Measurements from ENCODE around the gene GUCA2B.

The GUCA2B gene

DNA sequence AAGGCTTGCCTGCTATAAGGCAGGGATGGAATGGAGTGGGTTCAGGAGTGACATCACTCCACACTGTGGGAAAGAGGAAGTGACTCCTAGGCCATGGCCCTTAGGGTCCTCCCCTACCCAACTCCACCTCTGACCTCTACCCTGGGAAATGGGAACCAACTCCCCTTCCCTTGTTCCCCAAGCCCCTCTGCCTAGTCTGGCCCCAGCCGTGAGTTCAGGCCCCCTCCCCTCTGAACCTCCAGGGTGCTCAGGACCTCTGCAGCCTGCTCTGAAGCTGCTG, 15.1 kb downstream of the GUCA2B start:
- no peak for DNase-seq (ENCODE audit: low read depth)

DNA sequence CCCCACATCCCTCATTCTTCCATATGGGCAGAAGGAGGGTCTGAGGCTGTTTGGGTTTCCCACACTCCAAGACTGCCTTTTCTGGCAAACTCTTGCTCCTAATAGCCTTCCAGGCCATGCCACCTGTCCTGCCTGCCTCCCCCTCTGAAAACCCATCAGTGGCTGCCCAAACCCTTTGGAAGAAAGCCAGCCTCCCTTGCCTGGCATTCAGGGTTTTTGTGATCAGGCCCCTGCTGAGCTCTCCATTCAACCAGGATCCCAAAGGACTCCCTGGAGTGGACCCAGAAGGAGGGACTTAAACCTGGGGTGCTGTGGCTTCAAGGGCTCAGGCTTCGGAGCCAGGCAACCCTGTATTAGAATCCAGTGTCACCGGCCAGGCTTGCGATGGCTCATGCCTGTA, 15.6 kb downstream of the GUCA2B start:
- no peak for DNase-seq (ENCODE audit: low read depth)

DNA sequence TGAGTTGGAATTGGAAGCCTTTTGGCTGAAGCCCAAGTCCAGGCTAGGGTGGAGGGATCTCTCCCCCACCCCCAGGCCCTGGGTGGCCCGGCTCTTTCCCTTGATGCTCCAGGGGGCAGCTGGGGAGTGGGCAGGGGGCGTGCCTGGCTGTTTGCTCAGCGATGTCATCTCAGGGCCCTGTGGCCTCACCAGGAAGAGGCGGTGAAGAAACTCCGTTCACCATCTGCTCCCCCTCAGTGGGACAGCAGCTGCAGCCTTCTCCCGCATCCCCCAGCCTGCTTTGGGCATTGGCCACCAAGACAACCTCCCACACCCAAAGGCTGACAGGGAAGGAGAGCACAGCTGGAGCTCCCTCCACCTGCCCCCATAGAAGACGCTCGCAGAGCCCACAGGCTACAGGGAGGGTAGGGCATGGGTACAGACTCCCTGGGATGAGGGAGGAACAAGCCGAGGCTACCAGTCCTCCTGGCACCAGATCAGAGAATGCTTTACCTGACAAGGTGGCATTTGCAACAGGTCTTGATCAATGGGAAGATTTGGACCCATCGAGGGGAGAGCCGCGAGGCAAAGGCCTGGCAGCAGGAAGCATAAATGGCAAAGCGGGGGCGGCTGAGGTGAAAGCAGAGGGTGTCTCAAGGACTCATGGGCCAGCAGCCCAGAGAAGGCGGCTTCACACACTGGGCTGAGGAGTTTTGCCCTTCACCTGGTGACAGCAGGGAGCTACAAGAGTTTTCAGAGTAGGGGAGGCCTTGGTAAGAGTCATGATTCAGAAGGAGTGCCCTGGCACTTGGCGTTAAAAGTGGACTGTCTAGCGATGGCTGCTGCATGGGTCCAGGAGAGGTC, 17.8 kb downstream of the GUCA2B start:
- DNase-seq (ENCODE audit: low read depth): no peak

DNA sequence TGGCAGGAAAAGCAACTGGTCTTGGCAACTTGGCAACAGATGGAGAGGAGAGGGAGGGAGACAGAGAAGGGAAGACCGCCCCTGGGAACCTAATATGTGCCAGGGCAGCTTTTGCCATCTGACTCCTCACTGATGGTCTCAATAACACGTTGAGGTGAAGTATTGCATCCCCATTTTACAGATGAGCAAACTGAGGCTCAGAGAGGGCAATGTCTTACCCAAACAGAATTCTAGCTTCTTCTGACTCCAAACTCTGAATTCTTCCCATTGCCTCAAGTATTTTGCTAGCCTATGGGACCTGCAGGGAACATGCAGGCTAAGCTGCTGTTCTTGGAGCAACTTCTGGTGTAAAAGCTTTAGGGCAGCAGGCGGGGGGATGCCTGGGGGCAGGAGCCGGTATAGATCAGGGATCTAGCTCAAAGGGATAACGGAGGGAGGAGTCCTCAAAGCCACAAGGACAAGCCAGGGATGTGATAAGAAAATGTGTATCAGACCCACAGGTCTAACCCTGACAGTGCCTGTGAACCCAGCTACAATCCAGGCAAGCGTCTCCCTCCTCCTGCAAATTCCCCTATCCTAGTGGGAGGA, 18.6 kb downstream of the GUCA2B start:
- no peak for DNase-seq (ENCODE audit: low read depth)

DNA sequence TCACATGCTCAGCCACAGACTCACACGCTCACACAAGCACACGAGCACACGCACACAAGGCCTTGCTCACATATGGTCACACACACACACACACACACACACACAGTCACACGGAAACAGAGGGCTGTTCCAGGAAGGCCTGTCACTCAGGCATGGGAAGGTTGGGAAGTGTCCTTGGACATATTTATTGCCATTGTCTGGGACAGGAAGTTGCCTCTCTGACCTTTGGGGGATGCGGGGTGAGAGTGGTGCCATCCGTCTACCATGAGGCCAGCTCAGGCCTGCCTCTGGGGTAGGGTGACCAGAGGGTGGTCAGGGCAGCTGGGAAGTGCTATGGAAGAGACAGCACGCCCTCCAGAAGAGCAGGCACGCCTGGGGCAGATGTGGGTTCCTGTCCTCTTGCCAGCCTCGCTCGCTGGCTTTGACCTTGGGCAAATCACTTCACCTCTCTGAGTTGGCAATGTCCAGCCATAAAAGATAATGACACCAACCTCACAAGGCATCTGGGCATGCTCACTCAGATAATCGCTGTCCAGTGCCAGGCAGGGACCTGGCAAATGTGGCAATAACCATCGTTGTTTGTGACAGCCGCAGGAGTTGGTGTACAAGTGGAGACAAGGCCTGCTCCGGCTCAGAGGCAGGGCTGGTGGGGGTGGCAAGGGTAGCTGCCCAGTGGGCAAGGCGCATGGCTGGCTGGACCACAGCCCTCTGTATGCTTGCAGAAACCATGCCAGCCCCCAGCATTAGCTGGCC, 19.3 kb downstream of the GUCA2B start:
- no peak for DNase-seq (ENCODE audit: low read depth)

DNA sequence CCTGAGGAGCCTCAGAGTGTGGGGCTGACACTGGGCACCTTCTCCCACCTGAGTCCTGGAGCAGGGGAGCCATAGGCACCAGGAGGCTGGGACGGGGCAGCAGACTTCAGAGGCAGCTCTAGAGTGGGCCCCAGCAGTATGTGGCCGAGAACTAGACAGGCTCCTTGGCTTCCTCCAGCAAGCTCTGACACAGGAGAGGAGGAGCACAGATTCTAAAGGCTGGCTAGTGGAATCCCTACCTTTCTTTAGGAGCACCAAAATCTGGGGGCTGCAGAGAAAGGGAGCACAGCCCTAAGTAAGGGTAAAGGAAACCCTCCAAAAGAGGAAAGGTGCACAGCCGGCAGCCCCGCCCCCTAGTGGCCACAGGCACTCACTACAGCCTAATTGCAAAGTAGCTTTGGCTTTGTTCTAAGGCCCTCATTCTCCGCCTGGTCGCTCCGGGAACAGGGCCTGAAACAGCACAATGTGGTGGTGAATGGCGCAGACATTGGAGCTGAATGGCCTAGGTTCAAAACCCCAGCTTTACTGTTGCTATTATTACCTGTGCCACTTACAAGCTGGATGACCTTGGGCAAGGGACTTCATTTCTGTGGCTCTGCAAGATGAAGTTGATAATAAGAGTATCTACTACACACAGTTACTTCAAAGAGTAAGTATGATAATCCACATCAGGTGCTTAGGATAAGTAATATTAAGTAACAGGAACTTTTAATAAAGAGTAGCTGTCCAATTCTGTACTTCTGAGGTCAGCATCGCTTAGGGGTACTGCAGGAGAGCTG, 20.1 kb downstream of the GUCA2B start:
- no peak for DNase-seq (ENCODE audit: low read depth)

DNA sequence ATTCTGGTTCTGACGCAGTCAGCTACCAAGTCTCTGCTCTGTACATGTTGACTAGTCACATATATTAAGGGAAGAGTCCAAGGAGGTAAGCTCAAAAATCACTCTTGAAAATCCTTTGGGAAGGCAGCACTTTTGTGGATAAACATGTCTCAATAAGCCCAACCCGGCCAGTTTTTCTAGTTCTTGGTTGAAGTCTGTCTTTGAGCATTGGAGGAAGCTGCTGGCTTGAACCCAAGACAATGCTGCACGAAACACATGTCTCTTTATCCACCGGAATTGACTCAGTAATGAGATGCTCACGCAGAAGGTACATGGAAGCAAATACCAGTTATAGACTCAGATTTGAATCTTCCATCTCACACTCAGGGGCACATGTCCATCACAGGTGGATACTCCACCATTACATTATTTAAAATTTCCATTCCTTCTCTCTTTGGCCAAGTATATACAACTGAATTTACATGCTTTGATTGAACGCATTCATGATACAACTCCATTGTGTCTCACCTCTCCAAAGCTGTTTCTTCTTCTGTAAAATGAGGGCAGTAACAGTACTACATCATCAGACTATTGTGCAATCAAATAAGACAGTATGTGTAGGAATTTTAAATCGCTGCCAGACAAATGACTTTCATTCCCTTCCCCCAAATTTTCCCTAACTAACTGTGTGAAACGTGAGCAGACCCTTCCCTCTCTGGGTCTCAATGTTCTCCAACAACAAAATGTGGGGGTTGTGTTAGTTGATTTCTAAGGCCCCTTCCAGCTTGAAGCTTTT, 20.9 kb downstream of the GUCA2B start:
- no peak for DNase-seq (ENCODE audit: low read depth)

DNA sequence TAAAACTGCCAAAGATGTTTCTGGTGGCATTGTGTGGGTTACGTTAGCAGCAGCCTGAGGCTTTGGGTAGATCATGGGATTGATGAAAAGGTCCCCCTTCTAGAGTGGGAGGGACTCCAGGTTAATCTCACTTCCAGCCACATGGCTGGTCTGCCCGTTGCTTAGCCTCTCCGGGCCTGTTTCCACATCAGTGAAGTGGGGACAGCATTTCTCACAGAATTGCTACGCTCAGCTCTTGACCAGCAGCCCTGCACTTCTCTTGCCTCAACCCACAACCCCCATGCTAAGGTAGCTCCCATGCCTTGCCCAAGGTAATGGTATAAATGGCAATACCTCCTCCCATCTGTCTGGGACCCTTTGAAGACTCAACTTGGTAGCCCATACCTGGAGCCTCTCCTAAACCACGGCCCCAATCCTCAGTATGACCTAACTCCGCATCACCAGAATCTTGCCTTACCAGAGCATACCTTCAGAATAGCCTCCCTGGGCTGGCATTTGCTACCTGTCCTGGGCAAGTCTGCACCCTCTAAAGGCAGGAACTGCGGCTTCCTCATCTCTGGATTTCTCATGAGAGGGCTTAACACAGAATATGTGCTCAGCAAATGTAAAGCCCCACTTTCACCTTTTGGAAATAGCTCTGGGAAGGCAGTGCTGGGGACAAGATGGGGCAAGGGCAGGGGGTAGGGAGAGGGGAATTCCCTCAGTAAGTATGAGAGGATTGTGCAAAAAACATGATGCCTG, 22.3 kb downstream of the GUCA2B start:
- DNase-seq (ENCODE audit: low read depth): no peak

DNA sequence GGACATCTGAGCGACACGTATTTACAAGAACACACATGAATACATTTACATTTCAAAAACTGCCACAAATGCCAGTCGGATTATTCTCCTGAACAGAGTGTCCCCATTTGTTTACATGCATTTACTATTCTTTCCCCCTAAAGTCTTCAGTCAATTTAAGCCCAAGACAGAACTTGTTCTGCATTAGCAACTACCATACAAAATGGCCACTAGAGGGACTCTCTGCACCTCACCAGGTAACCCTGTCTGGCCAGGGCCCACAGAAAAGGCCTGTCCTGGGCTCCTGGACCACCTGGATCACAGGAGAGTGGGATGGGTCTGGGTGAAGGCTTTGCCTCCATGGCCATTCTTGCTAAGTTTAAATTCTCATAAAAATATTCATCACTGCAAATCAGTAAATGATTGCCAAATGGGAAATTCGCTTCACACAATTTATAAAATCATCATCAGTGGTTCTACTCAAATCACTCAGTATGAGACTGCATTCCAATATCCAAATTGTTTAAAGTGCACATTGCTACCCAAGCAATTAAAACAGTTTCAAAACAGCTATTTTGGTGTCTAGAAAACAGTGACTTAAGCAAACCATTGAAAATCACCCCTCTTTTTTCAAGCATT, 23.8 kb downstream of the GUCA2B start:
- DNase-seq (ENCODE audit: low read depth): no peak

DNA sequence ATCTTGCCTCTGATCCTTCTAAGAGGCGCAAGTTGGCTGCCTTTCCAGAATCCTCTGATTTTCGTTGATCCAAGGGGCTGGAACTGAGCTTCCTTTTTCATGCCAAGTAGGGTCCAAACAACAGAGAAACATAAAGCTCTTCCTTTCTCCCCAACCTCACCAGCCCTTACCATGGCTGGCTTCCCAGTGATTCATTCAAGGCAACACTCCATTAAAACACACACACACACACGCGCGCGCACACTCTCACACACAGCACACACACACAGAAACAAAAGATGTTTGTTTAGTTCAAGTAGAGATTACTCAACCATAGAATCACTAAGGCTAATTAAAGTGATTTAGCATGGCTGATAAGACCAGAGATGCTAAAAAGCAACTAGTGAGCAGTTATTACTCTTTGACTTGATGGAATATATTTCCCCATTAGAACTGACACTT, 24.4 kb downstream of the GUCA2B start:
- peak; percentile 49 for DNase-seq (ENCODE audit: low read depth)

DNA sequence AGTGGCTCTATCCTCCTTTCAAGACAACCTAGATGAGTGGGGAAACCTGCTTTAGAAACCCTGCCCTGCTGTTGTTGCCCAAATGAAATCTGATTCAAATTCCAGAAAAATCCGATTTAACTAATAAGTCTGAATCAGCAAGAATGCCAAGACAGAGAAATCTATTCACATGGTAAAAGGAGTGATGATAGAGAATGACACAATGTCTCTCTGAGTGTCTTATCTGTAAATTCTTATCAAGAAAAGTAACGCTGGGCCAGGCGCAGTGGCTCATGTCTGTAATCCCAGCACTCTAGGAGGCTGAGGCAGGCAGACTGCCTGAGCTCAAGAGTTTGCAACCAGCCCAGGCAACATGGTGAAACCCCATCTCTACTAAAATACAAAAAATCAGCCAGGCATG, 25.0 kb downstream of the GUCA2B start:
- no peak for DNase-seq (ENCODE audit: low read depth)

DNA sequence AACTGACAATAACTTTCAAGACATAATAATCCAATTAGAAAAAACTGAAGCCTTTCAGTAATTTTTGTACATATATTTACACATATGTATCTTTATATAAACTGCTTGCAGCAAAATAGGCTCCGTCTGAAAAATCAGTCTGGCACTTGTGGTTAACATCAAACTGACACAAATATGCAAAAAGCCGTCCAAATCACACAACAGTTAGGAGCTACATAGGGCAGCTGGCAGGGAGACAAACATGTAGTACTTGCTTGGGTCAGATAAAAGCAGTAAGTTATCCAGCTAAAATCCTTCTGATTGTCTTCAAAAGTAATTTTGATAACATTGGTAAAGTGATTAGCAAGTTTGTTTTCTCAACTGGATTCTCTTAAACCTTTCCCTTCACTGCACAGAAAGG, 26.1 kb downstream of the GUCA2B start:
- no peak for DNase-seq (ENCODE audit: low read depth)

DNA sequence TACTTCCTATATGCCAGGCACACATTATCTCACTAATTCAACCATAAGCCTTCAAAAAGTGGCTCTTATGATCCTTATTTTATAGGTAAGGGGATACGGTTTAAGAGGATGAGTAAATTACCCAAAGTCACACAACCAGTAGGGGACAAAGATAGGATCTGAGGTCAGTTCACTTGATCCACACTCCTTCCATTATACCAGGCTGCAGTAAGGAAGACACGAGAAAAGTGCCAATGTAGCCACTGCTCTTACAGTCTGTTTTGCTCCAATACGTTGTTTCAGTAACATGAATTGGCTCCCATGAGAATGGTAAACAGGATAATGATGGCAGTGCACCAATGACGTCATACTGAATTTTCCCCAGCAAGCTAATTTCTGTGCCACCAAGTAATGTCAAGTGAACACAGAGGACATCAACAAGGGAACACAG, 26.7 kb downstream of the GUCA2B start:
- no peak for DNase-seq (ENCODE audit: low read depth)

DNA sequence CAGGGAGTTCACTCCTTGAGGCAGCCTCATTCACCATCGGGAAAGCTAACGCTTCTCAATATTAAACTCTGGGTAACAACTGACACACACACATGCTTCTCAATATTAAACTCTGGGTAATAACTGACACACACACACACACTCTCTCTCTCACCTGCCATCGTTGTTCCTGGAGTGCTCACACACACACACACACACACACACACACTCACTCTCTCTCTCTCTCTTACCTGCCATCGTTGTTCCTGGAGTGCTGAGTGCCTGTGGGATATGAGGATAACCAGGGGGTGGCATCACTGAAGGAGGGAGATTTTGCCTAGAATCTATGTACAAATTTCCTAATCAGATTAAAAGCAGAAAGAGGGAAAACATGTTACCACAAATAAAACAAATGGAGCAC, 28.5 kb downstream of the GUCA2B start:
- no peak for DNase-seq (ENCODE audit: low read depth)

DNA sequence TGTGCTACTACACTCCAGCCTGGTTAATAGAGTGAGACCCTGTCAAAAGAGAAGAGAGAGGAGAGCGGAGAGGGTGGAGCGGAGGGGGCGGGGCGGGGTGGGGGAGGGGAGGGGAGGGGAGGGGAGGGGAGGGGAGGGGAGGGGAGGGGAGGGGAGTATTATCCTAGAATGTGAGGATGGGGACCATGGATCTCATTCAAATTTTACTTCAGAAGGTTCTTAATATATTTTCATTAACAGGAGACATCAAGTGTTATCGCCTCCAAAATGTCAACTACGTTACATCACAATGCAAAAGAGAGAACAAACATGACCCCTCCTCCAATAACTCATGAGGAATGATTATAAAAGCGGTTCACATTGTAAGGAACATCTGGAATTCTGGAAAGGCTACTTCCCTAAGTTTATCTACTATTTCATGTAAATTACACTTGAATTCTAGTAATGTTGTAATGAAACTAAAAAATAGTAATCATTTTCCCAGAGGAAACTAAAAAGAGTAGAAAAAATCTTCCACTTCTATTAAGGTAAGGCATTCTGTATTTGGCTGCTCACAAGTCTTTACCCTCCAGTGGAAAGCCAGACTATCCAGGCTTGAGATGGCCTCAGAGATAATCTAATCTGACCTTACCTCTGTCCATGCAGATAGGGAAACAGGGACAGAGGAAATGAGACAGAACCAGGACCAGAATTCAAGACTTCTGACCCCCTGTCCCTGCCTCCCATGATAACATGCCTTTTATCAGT, 30.2 kb downstream of the GUCA2B start:
- DNase-seq (ENCODE audit: low read depth): no peak

DNA sequence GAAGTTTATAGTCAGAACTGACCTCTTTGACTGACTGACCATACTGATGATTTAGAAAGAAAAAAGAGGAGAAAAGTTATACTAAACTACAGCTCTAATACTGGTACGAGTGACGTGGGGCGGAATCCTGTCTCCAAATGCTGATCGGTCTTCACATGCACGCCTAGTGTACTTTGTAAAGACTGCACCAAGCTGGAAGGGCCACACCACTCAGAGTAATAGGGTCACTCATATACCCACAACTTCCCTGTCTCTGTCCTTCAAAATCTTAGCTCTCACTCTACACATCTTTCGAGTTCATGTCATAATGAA, 30.7 kb downstream of the GUCA2B start:
- DNase-seq (ENCODE audit: low read depth): no peak

DNA sequence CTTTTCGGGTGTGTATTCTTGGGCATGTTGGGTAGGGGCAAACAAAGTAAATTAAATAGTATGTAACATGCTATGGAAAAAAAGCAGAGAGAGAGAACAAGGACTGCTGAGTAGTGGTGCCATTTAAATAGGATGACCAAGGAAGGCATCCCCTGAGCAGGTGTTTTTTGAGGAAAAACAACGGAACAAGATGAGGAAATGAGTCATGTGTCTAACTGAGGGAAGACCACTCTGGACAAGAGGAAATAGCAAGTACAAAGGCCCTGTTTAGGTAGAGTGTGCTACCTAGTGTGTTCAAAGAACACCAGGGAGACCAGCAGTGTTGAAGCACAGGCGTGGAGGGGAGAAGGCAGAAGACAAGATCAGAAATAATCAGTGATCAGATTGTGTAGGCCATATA, 31.4 kb downstream of the GUCA2B start:
- no peak for DNase-seq (ENCODE audit: low read depth)

DNA sequence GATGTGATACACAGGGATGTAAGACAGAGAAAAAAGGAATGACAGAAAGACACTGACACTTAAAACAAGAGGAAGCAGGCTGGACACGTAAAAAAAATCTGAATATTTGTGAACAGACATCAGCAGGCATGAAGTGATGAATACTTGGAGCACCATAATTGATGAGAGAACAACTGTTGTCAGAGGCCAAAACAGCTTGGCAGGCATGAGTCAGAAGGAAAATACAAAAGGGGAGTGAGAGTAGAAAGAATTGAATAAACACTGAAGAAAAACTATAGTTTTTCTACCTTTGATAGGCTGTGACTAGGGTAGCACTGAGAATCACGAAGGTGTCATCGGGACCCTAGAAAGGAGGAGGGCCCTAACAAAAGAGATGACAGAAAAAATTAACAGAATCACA, 32.9 kb downstream of the GUCA2B start:
- DNase-seq (ENCODE audit: low read depth): peak; percentile 57

DNA sequence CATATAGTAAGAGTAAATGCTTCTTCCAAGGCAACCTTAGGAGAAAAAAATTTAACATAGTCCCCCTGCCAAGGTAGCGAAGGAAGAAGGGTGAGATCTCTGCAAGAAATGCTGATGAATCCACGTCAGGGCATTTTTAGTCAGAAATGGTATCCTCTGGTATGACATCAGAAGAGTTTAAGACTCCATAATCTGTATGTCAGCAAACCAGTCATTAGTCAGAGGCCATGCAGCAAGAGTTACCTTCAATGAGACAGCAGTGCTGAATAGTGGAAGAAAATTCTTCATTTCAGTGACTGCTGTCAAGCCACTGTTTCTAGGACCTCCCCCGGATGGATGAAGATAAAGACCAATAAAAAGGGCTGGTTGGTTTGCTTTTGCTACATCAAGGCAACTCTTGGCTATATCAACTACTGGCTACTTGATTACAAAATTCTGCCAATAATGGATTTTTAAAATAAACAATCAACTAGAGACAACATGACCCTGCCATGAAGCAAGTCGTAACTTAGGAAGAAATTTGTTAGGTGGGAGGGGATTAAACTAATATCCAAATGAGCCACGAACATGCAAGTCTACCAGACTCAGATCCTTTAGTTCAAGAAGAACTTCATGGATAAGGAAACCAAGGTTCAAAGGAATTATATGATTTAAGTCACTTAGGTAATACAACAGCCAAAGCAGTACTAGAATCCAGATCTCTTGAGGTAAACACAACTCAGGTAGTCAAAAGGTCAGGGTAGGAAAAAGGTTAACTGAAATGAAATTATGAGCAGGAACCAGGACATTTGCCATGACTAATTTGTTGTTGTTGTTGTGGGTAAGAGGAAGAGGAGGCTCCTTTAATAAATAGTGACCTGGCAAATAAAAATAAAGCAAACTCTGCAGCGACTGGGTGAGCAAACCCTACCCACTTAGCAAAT, 37.0 kb downstream of the GUCA2B start:
- DNase-seq (ENCODE audit: low read depth): no peak

All from GM04503 (cell line).